IPS-15b (cell line): ENCODE results near the gene NRXN3.

Experiments
- H3K27me3 ChIP-seq: one replicate; pipeline ENCODE4 v1.6.1; 2013; ENCODE audit warnings: low read length; ENCODE audit not compliant: control insufficient read depth, insufficient read depth
- H3K36me3 ChIP-seq: one replicate; pipeline ENCODE4 v1.6.1; 2013; ENCODE audit warnings: low read length; ENCODE audit not compliant: control insufficient read depth, insufficient read depth
- H3K4me1 ChIP-seq: one replicate; pipeline ENCODE4 v1.6.1; 2013; ENCODE audit warnings: mild to moderate bottlenecking, low read length; ENCODE audit not compliant: control insufficient read depth, insufficient read depth
- H3K4me3 ChIP-seq: one replicate; pipeline ENCODE4 v1.5.1; 2013; ENCODE audit warnings: low read depth, low read length
- H3K9ac ChIP-seq: one replicate; pipeline ENCODE4 v1.6.1; 2013; ENCODE audit warnings: low read depth, mild to moderate bottlenecking, low read length
- H3K9me3 ChIP-seq: one replicate; pipeline ENCODE4 v1.6.1; 2013; ENCODE audit warnings: mild to moderate bottlenecking, low read length; ENCODE audit not compliant: control insufficient read depth, insufficient read depth

NRXN3 gene

DNA sequence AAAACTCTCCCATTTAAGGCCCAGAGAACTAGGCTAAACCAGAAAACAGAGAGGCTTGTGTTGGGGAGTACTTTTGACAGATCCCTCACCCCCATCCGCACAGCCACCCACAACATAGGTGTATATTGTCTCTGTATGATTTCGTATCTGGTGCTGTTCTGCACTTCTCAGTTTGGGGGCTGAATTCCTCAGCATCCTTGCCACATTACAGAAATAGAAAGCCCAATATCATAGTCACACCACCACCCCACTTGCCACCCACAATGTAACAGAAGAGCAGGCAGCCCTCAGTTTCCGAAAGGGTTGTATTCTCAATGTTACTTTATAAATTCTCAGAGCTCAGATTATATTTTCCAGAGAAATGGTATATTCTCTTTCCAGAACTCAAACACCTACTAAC is 1090.2 kb downstream of the NRXN3 start:
- no peak overlapping the region for H3K4me3 ChIP-seq
- no peak overlapping the region for H3K9ac ChIP-seq
- no peaks in the 10 kb centered on the region for H3K9me3 ChIP-seq
- no peaks in the 10 kb centered on the region for H3K4me1 ChIP-seq
- no peaks in the 10 kb centered on the region for H3K36me3 ChIP-seq
- no peaks in the 10 kb centered on the region for H3K27me3 ChIP-seq

DNA sequence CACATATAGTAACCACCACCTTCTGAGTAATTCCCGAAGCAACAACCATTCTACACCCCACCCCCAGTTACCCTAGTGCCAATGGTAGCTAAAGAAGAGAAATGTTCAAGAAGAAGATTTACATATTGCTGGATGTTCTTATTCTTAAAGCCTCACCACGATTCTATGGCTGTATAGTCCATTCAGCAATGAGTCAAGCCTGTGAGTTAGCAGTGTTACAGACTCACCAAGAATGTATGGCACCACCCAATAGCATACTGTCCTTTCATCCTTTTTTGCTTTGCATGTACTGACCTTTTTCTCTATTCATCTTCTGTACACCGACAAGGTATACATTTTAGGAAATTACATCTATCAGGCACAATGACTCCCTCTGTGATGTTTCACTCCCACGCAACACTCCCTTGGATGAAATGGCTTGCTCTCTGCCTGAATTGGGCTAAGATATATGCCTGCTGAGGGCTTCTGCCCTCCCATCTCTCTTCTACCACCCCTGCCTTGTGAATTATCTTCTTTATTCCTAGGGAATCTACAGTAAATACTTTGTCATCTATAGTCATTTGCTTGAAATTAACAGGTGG is 1095.3 kb downstream of the NRXN3 start:
- Histone ChIP-seq H3K27me3 (no peaks in the 10 kb centered on the region), H3K4me1 (no peaks in the 10 kb centered on the region), H3K36me3 (no peaks in the 10 kb centered on the region), H3K4me3 (no peak overlapping the region), H3K9ac (no peak overlapping the region), H3K9me3 (no peaks in the 10 kb centered on the region)

DNA sequence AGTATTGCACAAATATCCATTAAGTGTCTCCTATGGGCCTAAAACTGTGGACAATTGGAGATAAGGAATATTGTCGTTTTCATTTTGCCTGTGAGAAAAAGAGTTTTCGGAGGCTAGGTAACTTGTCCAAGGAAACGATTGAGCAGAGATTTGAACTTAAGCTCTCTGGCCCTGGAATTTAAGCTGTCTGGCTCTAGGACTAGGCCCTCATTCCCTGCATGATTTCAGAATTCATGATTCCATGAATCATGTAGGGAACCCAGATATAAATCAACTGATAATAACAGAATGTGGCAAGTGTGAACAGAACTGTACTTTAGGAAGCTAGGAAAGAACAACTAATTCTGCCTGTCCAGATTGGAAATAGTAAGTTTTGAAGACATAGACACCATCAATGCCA is 1100.2 kb downstream of the NRXN3 start:
- no peaks in the 10 kb centered on the region for H3K9me3 ChIP-seq
- H3K4me1 ChIP-seq: no peaks in the 10 kb centered on the region
- no peak overlapping the region for H3K9ac ChIP-seq
- peaks cover 2% of the 10 kb centered on the region for H3K27me3 ChIP-seq
- H3K36me3 ChIP-seq: no peaks in the 10 kb centered on the region
- H3K4me3 ChIP-seq: no peak overlapping the region

DNA sequence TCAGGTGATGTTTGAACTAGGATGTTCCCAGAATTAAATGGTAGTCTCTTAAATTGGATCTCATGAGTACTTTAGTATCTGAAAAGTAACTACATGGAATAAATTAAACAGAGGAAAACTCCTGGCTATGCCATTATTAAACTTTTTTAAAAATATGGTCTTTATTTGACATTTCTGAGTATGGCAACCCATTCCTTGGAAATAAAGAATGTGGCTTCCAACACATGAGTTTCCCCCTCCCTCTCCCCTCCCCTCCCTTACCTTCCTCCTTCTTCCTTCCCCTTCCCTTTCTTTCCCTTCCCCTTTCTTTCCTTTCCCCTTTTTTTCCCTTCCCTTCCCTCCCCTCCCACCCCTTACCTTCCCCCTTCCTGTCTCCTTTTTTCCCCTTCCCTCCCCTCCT is 1100.9 kb downstream of the NRXN3 start:
- Histone ChIP-seq H3K9ac (no peak overlapping the region), H3K27me3 (peaks cover 3% of the 10 kb centered on the region), H3K4me1 (no peaks in the 10 kb centered on the region), H3K36me3 (no peaks in the 10 kb centered on the region), H3K4me3 (no peak overlapping the region), H3K9me3 (no peaks in the 10 kb centered on the region)

DNA sequence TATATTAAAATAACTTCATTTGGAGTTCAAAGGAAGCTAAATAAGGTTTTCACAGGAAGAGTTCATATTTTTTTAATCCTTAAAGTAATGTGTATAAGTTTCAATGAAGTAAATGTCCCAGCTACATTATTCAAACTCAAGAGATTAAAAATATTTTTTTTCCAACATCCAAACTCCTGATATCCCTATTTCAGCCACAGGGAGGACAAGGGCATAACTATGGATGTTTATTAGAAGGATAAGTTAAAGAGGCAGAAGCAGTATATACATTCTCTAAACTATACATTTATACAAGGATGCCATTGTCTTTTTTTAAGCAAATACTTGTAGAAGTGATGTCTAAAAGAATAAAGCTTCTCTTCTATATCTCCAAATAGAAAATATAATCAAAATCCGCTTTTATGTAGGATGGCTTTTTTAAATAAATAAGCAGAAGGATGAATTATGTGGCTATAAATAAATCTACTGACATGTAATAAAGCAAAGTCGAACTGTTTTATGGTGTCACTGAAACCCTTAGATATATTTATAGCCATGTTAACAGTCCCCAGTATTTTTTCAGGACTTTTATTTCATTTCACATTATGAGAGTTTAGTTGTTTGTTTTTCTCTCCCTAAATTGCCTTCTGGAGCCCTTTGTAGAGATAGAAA is 1104.6 kb downstream of the NRXN3 start:
- Histone ChIP-seq H3K9me3 (no peaks in the 10 kb centered on the region), H3K4me3 (no peak overlapping the region), H3K9ac (no peak overlapping the region), H3K36me3 (no peaks in the 10 kb centered on the region), H3K4me1 (peaks cover 4% of the 10 kb centered on the region), H3K27me3 (peaks cover 27% of the 10 kb centered on the region)

DNA sequence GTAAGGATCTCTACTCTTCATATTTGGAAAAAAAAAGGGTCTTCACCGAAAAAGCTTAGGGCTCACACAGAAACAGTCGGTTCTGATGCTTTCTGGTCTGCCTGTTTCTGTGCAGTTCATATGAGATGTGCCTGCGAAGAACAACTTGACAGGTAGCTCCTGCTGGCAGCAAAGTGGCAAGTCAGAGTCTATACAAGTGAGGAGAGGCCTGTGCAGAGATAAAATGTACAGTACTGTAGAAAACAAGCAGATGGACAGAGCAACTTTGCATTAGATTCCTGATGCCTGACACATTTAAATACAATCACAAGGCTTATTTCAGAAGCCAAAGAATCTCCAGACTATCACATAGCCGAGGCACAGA is 1105.1 kb downstream of the NRXN3 start:
- Histone ChIP-seq H3K9me3 (no peaks in the 10 kb centered on the region), H3K4me3 (no peak overlapping the region)

DNA sequence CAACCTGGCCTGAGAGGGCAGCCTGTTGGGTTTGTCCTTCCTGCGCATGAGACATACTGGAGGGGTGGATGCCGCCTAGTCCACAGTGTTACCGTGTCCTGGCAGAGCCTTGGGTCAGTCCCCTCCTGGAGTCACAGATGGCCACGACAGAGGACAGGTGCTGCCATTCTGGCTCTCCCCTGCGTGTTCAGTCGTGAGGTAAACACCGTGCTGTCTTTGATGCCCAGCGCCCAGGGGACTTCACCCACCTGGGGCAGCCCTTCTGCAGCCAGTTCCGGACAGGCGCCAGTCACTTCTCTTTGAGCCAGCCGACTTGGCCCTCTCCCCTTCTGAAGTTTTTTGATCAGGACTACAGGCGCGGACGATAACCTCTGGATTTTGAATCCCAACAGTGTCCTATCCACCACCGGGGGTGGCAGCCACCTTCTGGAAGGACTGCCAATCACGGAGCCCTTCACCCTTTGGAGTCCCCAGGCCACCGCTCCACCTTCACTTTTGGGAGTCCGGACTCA is 1108.2 kb downstream of the NRXN3 start:
- Histone ChIP-seq H3K9ac (no peak overlapping the region), H3K27me3 (peaks cover 52% of the 10 kb centered on the region)

More for the DNA sequence above, 1105.1 kb downstream of the NRXN3 start:
- Histone ChIP-seq H3K9ac (no peak overlapping the region), H3K36me3 (no peaks in the 10 kb centered on the region), H3K27me3 (peaks cover 32% of the 10 kb centered on the region), H3K4me1 (peaks cover 5% of the 10 kb centered on the region)

DNA sequence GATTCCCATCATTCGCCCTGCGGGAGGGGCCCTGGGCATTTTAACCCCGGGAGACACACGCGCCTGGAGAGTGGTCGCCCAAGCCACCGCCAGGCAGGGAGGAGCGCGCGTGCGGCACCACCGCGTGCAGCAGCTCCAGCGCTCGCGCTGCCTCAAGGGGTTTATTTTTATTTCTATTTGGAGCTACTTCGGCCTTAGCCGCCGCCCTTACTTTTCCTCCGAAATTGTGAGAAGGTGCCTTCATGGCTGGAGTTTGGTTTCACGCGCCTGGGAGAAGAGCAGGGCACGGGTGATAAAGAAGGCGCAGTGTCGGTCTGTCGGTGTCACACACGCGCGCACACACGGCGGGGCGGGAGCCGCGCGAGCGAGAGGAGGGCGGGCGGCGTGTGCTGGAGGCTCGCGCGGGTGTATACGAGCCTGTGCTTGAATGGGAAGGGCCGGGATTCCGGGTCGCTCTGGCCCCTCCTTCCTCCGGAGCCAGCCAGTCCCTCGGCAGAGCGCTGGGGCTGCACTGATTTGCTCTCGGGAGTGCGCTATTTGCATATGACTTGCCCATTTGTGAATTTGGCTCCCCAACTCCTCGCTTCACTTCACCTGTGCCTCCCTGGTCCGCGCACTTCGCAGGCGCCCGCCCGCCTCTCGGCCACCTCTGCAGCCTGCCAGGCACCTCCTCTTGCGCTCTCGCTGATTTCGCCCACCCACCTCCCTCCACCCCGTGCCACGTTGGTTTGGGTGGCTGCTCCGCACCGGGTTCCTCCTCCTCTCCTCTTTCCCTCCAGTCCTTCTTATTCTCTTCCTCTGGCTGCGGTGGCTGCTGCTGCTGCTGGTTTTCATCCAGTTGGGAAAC is 1108.8 kb downstream of the NRXN3 start:
- H3K9ac ChIP-seq: no peak overlapping the region
- H3K9me3 ChIP-seq: no peaks in the 10 kb centered on the region
- H3K36me3 ChIP-seq: no peaks in the 10 kb centered on the region
- peaks cover 57% of the 10 kb centered on the region for H3K27me3 ChIP-seq
- peak overlapping the region; percentile 77 for H3K4me3 ChIP-seq
- H3K4me1 ChIP-seq: peaks cover 20% of the 10 kb centered on the region

More for the DNA sequence above, 1108.2 kb downstream of the NRXN3 start:
- H3K9me3 ChIP-seq: no peaks in the 10 kb centered on the region
- H3K36me3 ChIP-seq: no peaks in the 10 kb centered on the region
- peak overlapping the region; percentile 77 for H3K4me3 ChIP-seq
- H3K4me1 ChIP-seq: peaks cover 20% of the 10 kb centered on the region

DNA sequence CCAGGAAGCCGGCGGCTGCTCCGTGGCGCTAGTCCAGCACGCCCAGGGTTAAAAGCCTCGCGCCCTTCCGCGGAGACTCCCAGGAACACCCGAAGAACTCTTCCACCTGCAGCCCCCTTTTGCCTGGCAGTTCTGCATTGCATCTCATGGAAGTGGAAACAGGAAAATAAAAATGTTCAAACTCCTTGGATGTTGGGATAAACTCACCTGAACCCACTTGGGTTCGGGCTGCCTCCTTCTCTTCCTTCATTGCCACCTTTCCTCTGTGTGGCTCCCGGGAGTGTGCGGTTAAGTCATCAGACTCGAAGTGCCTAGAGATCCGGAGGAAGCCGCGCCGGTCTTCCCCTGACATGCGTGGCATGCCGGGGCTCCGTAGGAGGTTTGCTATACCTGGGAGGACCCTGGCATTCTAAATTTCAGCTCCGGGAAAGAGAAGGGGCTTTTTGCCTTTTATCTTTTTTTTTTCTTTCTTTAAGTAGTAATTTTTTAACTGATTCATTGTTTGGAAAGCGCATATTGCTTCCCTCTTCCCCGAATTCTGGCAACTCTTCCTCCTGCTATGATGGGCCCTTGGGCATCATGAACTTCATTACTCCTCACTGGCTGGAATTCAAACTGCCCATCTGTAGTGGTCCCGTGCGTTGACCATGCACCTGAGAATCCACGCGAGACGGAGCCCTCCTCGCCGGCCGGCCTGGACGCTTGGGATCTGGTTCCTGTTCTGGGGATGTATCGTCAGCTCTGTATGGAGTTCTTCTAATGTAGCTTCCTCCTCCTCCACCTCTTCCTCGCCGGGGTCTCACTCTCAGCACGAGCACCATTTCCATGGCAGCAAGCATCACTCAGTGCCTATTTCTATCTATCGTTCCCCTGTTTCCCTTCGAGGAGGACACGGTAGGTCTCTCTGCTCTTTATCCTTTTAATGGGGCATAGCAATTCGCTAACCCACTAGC is 1109.7 kb downstream of the NRXN3 start:
- no peaks in the 10 kb centered on the region for H3K9me3 ChIP-seq
- H3K4me1 ChIP-seq: peaks cover 20% of the 10 kb centered on the region
- no peaks in the 10 kb centered on the region for H3K36me3 ChIP-seq
- peak overlapping the region; percentile 77 for H3K4me3 ChIP-seq
- H3K27me3 ChIP-seq: peaks cover 57% of the 10 kb centered on the region
- no peak overlapping the region for H3K9ac ChIP-seq

DNA sequence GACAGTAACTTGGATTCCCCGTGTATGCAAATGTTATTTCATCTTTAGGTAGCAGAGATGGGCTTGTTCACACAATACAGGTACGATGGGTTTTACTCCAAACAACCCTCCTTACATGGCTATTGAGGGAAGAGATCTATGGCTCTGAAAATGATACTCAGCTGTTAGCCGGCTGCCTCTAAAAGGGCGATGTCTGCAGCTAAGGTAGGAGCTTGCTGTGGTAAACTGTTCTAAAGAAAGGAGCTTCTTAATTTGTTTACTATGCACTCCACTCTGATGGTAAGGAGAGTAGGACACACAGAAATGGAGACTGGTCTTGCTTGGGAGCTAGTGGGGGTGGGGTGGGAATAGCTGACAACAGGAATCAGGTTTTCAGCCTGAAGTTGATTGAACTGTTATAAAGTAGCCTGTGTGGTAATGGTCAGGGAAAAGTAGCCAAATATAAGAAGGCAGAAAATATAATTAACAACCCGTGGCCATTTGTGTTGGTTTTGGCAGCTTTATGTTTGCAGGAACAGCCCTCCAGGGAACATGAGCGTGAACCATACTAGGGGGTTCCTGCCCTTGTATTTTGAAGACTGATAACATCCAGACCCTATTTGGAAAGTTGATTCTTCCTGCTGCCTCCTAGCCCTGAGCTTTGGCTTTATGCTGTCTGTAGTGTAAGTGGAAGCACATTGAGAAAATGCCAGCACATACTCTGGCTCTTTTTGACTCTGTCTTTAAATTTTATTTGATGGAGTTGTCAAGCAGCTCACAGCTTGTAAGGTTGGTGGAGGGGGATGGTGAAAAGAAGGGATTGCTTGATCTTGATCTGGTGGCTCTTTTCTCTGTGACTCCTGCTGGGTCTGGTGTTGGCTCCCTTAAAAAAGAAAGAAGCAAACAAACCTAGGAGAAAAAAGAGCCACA is 1111.3 kb downstream of the NRXN3 start:
- Histone ChIP-seq H3K9me3 (no peaks in the 10 kb centered on the region), H3K27me3 (peaks cover 56% of the 10 kb centered on the region), H3K4me3 (peak overlapping the region; percentile 36), H3K36me3 (no peaks in the 10 kb centered on the region), H3K9ac (no peak overlapping the region), H3K4me1 (peaks cover 20% of the 10 kb centered on the region)
